Transverse colon (tissue), 4 donors: ENCODE measurements around the gene FGF1. TPM values are rescaled to one million over a fixed set of nuclear protein-coding genes. Genes with fewer than 3 reads are reported as not detected.

Experiments used
- DNase-seq: peaks from one replicate; pipeline ENCODE4 v3.0.0-alpha.2; 2019
- H3K27ac ChIP-seq, 4 donors: fragments of 200-600 bp; sonication (generic); 2 replicates each; pipeline ENCODE4 v1.5.1; 2016 to 2018; ENCODE audit warnings: inconsistent platforms in 4 of 4
- H3K27me3 ChIP-seq: fragments of 200-600 bp; sonication (generic); 2 replicates; pipeline ENCODE4 v1.5.1; 2017; ENCODE audit warnings: inconsistent platforms
- H3K36me3 ChIP-seq, 4 donors: fragments of 200-600 bp; sonication (generic); 2 replicates each; pipeline ENCODE4 v1.5.1; 2017 to 2019; ENCODE audit warnings: inconsistent platforms in 4 of 4
- H3K4me1 ChIP-seq, 4 donors: fragments of 200-600 bp; sonication (generic); 2 replicates each; pipeline ENCODE4 v1.5.1; 2017 to 2020; ENCODE audit warnings: inconsistent platforms in 4 of 4
- H3K4me3 ChIP-seq, 4 donors: fragments of 200-600 bp; sonication (generic); 1 replicate in 1 of 4; 2 replicates in 3 of 4; pipeline versions ENCODE4 v1.5.1 to v1.6.1; 2017 to 2019; ENCODE audit warnings: inconsistent platforms in 4 of 4
- H3K9me3 ChIP-seq, 2 donors: fragments of 200-600 bp; sonication (generic); 2 replicates each; pipeline ENCODE4 v1.5.1; 2017 to 2019; ENCODE audit warnings: inconsistent platforms in 2 of 2
- CTCF ChIP-seq, 5 experiments: fragments of 200-600 bp in 3 of 5; fragments of 450-650 bp in 2 of 5; sonication (generic) in 3 of 5; IDR thresholded peaks; 1 replicate in 2 of 5; 2 replicates in 3 of 5; pipeline ENCODE4 v1.5.1; 2016 to 2017; ENCODE audit warnings: antibody characterized with exemption in 5 of 5, inconsistent platforms in 3 of 5, mild to moderate bottlenecking in 2 of 5, moderate library complexity in 1 of 5
- EP300 ChIP-seq: sonication (generic); formaldehyde crosslinking; IDR thresholded peaks from one replicate; pipeline ENCODE4 v1.6.1; 2017; ENCODE audit warnings: antibody characterized with exemption, low read depth
- POLR2A ChIP-seq: fragments of 450-650 bp; IDR thresholded peaks from one replicate; pipeline ENCODE4 v1.6.1; 2016; ENCODE audit warnings: antibody characterized with exemption, mild to moderate bottlenecking, moderate library complexity
- POLR2AphosphoS5 ChIP-seq, 3 donors: sonication (generic); formaldehyde crosslinking; IDR thresholded peaks; one replicate each; pipeline ENCODE4 v1.6.1; 2016; ENCODE audit warnings: antibody characterized with exemption in 3 of 3
- WGBS, 2 donors: methylation state at CpG; one replicate each; pipeline ENCODE4 v1.1.5; 2018; ENCODE audit warnings: low coverage in 1 of 2; 5-methylcytosine and 5-hydroxymethylcytosine counted together
- in situ Hi-C, 4 donors: fragments of 200-750 bp; cut with MboI; loops; one replicate each; pipeline versions ENCODE4 v1.15.0 to v1.15.1; 2017; ENCODE audit warnings: low sequenced_read_pairs in 3 of 4, low pct_ligation_motif_present in 1 of 4, low pct_unique_long_range_greater_than_20kb in 1 of 4
- intact Hi-C: fragments of 100-400 bp; cut with DNase I; formaldehyde crosslinking; loops from one replicate; pipeline ENCODE4 v1.15.1; 2023; ENCODE audit warnings: low total_unique reads
- total RNA-seq, 4 donors: library from RNA; depleted of rRNA; stranded (reverse); fragments of >200 nt; gene quantifications; one replicate each; pipeline ENCODE4 v1.1.0, GENCODE V29; 2016

Gene FGF1
- total RNA-seq, 4 donors from 2014 or later, result 0.32 to 0.41 TPM; not detected in 2

DNA sequence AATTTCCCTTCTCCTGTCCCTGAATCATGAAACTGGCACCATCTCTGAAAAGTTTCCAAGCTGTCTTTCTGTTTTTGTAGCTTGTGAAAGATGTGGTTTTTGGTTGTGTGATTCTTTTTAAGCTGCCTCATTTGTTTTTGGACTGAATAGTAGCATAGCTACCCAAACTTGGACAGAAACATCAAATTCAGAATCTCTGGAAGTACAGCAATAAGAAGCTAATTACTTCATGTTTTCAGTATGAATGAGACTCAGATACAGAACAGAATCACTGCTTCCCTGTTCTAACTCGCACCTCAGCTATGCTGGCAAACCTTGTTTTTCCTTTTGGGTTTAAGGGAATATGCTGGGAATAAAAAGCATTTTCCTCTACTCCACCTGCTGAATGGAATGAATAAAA lies 101.0 kb downstream of the FGF1 start:
- 17 to 59% methylated on average over 1 of the region's 1 CpG for WGBS, 2 donors
- no peak overlapping the region for H3K27ac ChIP-seq

GRCh38 chr5:142578161-142578830 lies 107.6 kb downstream of the FGF1 start:
- Histone ChIP-seq H3K4me3 (no peak overlapping the region), H3K36me3 (no peaks in the 10 kb centered on the region), H3K27me3 (no peaks in the 10 kb centered on the region), H3K9me3 (peaks cover 0 to 7% of the 10 kb centered on the region in 2 donors), H3K4me1 (no peaks in the 10 kb centered on the region), H3K27ac (no peak overlapping the region)
- no peak for DNase-seq
- intact Hi-C loops (no loop called here), in situ Hi-C loops (no loop called here)
- 65 to 75% methylated on average over 3 of the region's 3 CpGs for WGBS, 2 donors
- TF ChIP-seq POLR2AphosphoS5 (IDR thresholded peaks at IDR 0.05), result no peak
- no peak for TF ChIP-seq EP300
- no peak for TF ChIP-seq POLR2A
- no peak for TF ChIP-seq CTCF (IDR thresholded peaks at IDR 0.05)

More for the DNA sequence above, 101.0 kb downstream of the FGF1 start:
- Histone ChIP-seq H3K9me3 (no peaks in the 10 kb centered on the region), H3K36me3 (no peaks in the 10 kb centered on the region), H3K4me3 (no peak overlapping the region), H3K4me1 (no peaks in the 10 kb centered on the region), H3K27me3 (peaks cover 7% of the 10 kb centered on the region)
- in situ Hi-C loops (no loop called here), intact Hi-C loops (no loop called here)
- no peak for DNase-seq
- TF ChIP-seq POLR2A, result no peak
- no peak for TF ChIP-seq POLR2AphosphoS5 (IDR thresholded peaks at IDR 0.05)
- TF ChIP-seq EP300, result no peak
- no peak for TF ChIP-seq CTCF (IDR thresholded peaks at IDR 0.05)

DNA sequence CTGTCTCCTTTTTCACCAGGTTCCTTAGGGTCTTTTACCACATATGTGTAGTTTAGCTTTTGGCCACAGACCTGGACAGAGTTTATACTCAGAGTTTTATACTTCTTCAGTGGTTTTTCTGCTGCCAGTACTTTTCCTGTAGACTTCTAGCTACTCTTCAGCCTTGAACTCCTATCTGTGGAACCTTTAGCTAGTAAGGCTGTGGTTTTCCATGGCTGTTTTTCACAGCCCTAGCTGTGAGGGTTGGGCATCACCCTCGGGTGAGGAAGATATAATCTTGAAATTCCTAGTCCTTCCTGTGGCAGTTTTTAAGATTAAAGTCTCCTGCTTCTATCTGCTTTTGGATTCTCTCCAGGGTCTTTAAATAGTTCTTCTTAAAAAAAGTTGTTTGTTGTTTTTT lies 109.1 kb downstream of the FGF1 start:
- Histone ChIP-seq H3K27me3 (no peaks in the 10 kb centered on the region), H3K4me3 (no peak overlapping the region), H3K27ac (no peak overlapping the region), H3K4me1 (no peaks in the 10 kb centered on the region), H3K36me3 (no peaks in the 10 kb centered on the region), H3K9me3 (peaks cover 0 to 7% of the 10 kb centered on the region in 2 donors)
- 21 to 29% methylated on average over 1 of the region's 1 CpG for WGBS, 2 donors
- DNase-seq, result no peak
- in situ Hi-C loops (no loop called here), intact Hi-C loops (no loop called here)
- TF ChIP-seq POLR2A (no peak), CTCF (IDR thresholded peaks at IDR 0.05) (no peak), POLR2AphosphoS5 (IDR thresholded peaks at IDR 0.05) (no peak), EP300 (no peak)

GRCh38 chr5:142576303-142576702 lies 109.6 kb downstream of the FGF1 start:
- TF ChIP-seq CTCF (IDR thresholded peaks at IDR 0.05), result no peak
- Histone ChIP-seq H3K4me3 (no peak overlapping the region), H3K27ac (no peak overlapping the region), H3K4me1 (no peaks in the 10 kb centered on the region), H3K27me3 (no peaks in the 10 kb centered on the region), H3K9me3 (peaks cover 0 to 7% of the 10 kb centered on the region in 2 donors), H3K36me3 (no peaks in the 10 kb centered on the region)
- DNase-seq, result no peak
- intact Hi-C loops (no loop called here), in situ Hi-C loops (no loop called here)
- 52 to 100% methylated on average over 1 of the region's 1 CpG for WGBS, 2 donors
